Parathyroid adenoma (tissue), 2 donors: ENCODE results near the gene CALR.
A peak's percentile ranks its signal among the peaks of the same experiment; 100 is the strongest.
"Not testable (repeated sequence)": the region's sequence is repeated elsewhere in the genome, so short reads cannot be mapped to it uniquely, and the experiment has no call there.

Source experiments
- H2AFZ ChIP-seq: fragments of 300-600 bp; sonication (generic); one replicate; pipeline ENCODE4 v1.7.0; 2017; ENCODE audit warnings: antibody characterized with exemption, mild to moderate bottlenecking
- H3K27ac ChIP-seq: fragments of 300-600 bp; sonication (generic); one replicate; pipeline ENCODE4 v1.7.0; 2017
- H3K27me3 ChIP-seq: fragments of 300-600 bp; sonication (generic); one replicate; pipeline ENCODE4 v1.7.0; 2017; ENCODE audit warnings: low read length; ENCODE audit not compliant: control insufficient read depth, insufficient read depth
- H3K36me3 ChIP-seq: fragments of 300-600 bp; sonication (generic); one replicate; pipeline ENCODE4 v1.7.0; 2017; ENCODE audit warnings: low read length; ENCODE audit not compliant: control insufficient read depth, insufficient read depth
- H3K4me1 ChIP-seq: fragments of 300-600 bp; sonication (generic); one replicate; pipeline ENCODE4 v1.7.0; 2017; ENCODE audit warnings: control low read depth
- H3K4me2 ChIP-seq: fragments of 300-600 bp; sonication (generic); one replicate; pipeline ENCODE4 v1.7.0; 2017; ENCODE audit warnings: low read length
- H3K4me3 ChIP-seq: fragments of 300-600 bp; sonication (generic); one replicate; pipeline ENCODE4 v1.7.0; 2017; ENCODE audit warnings: low read depth, low read length
- H3K79me2 ChIP-seq: fragments of 300-600 bp; sonication (generic); one replicate; pipeline ENCODE4 v1.7.0; 2017; ENCODE audit warnings: control low read depth
- H3K9ac ChIP-seq: fragments of 300-600 bp; sonication (generic); one replicate; pipeline ENCODE4 v1.7.0; 2017; ENCODE audit warnings: mild to moderate bottlenecking
- H3K9me3 ChIP-seq: fragments of 300-600 bp; sonication (generic); one replicate; pipeline ENCODE4 v1.7.0; 2017; ENCODE audit warnings: low read length; ENCODE audit not compliant: control insufficient read depth
- CTCF ChIP-seq: fragments of 300-600 bp; sonication (generic); IDR thresholded peaks from one replicate; pipeline ENCODE4 v1.7.0; 2017; ENCODE audit warnings: antibody characterized with exemption, mild to moderate bottlenecking
- donor health status: primary hyperparathyroidism.

CALR gene

GRCh38 chr19:12913851-12914690 lies 24.3 kb upstream of the CALR start:
- Histone ChIP-seq H3K9me3 (no peaks in the 10 kb centered on the region), H3K4me2 (no peak overlapping the region), H2AFZ (peak overlapping the region; percentile 81), H3K4me3 (no peak overlapping the region), H3K79me2 (no peaks in the 10 kb centered on the region), H3K27ac (peak overlapping the region; percentile 24), H3K27me3 (no peaks in the 10 kb centered on the region), H3K9ac (no peak overlapping the region), H3K36me3 (no peaks in the 10 kb centered on the region), H3K4me1 (peaks cover 10% of the 10 kb centered on the region)
- TF ChIP-seq CTCF = no peak

- not testable (repeated sequence) for H3K27ac ChIP-seq, H3K4me1 ChIP-seq, H3K4me2 ChIP-seq, H3K79me2 ChIP-seq, H3K4me3 ChIP-seq, H3K36me3 ChIP-seq, H3K9ac ChIP-seq, H3K9me3 ChIP-seq, H3K27me3 ChIP-seq, H2AFZ ChIP-seq
These were observed 22.5 kb upstream of the CALR start for GRCh38 chr19:12915860-12916259.

- no peak for TF ChIP-seq CTCF
- H3K36me3 ChIP-seq = peaks cover 2% of the 10 kb centered on the region
These were observed 20.2 kb upstream of the CALR start for GRCh38 chr19:12918253-12918652.

GRCh38 chr19:12921047-12921446 lies 17.4 kb upstream of the CALR start:
- H3K27me3 ChIP-seq = no peaks in the 10 kb centered on the region
- H3K27ac ChIP-seq = no peak overlapping the region
- H3K79me2 ChIP-seq = no peaks in the 10 kb centered on the region
- no peak overlapping the region for H3K9ac ChIP-seq
- no peak overlapping the region for H2AFZ ChIP-seq
- no peak overlapping the region for H3K4me2 ChIP-seq
- H3K4me3 ChIP-seq = no peak overlapping the region
- H3K4me1 ChIP-seq = no peaks in the 10 kb centered on the region
- no peaks in the 10 kb centered on the region for H3K9me3 ChIP-seq
- TF ChIP-seq CTCF = no peak
- H3K36me3 ChIP-seq = peaks cover 2% of the 10 kb centered on the region

More at GRCh38 chr19:12918253-12918652, 20.2 kb upstream of the CALR start:
- H2AFZ ChIP-seq = no peak overlapping the region
- H3K4me3 ChIP-seq = no peak overlapping the region
- H3K27ac ChIP-seq = no peak overlapping the region
- H3K27me3 ChIP-seq = no peaks in the 10 kb centered on the region
- H3K79me2 ChIP-seq = no peaks in the 10 kb centered on the region
- H3K4me1 ChIP-seq = peaks cover 4% of the 10 kb centered on the region
- H3K9me3 ChIP-seq = no peaks in the 10 kb centered on the region
- no peak overlapping the region for H3K9ac ChIP-seq
- H3K4me2 ChIP-seq = no peak overlapping the region

GRCh38 chr19:12922959-12923358 lies 15.4 kb upstream of the CALR start:
- Histone ChIP-seq H3K4me2 (no peak overlapping the region), H2AFZ (no peak overlapping the region), H3K27me3 (no peaks in the 10 kb centered on the region), H3K27ac (no peak overlapping the region), H3K36me3 (peaks cover 2% of the 10 kb centered on the region), H3K9me3 (no peaks in the 10 kb centered on the region), H3K4me3 (no peak overlapping the region), H3K79me2 (no peaks in the 10 kb centered on the region), H3K4me1 (no peaks in the 10 kb centered on the region), H3K9ac (no peak overlapping the region)
- TF ChIP-seq CTCF = no peak
